ENCODE data around the gene PDCD1LG2. TPM values are rescaled to one million over a fixed set of nuclear protein-coding genes. Genes with fewer than 3 reads are reported as not detected.
A peak's percentile ranks its signal among the peaks of the same experiment; 100 is the strongest.
"Not testable (repeated sequence)": the region's sequence is repeated elsewhere in the genome, so short reads cannot be mapped to it uniquely, and the experiment has no call there.

PDCD1LG2 gene
- total RNA-seq (2014; rRNA removed; shearing (Covaris generic)): 1.1 TPM in 2 replicates

DNA sequence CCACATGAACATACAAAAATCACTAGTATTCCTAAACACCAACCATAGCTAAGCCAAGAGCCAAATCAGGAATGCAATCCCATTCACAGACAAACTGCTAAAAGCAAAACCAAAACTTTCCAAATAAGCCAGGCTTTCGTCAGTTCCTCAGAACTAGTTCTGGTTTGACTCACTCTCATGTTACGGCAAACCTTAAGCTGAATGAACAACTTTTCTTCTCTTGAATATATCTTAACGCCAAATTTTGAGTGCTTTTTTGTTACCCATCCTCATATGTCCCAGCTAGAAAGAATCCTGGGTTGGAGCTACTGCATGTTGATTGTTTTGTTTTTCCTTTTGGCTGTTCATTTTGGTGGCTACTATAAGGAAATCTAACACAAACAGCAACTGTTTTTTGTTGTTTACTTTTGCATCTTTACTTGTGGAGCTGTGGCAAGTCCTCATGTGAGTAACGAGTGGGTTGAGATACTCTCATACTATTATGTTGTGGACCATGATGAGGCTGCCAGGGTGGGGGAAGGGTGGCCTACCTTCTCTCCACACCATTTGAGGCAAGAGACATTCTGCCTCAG lies at the start of gene PDCD1LG2:
Gene PDCD1LG2, plus strand, starts transcription at position 172 of the 572 bp plus-strand sequence. CDS start 12,016 bp downstream, outside the sequence.
- DNase-seq (ENCODE audit: low spot score): peak; percentile 63

DNA sequence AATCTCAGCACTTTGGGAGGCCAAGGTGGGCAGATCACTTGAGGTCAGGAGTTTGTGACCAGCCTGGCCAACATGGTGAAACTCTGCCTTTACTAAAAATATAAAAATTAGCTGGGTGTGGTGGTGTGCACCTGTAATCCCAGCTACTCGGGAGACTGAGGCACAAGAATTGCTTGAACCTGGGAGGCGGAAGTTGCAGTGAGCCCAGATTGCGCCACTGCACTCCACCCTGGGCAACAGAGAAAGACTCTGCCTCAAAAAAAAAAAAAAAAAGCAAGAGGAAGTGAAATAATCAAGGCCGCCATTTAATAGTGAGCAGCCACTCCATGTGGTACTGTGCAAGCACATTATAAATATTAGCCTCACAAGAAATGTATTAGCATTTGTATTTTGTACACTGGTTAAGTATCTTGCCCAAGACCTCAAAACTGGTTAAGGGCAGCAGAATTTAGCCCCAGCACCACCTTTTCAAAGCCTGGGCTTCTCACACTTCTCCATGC lies 45.5 kb upstream of the PDCD1LG2 start:
- DNase-seq (ENCODE audit: low spot score): not testable (repeated sequence)

DNA sequence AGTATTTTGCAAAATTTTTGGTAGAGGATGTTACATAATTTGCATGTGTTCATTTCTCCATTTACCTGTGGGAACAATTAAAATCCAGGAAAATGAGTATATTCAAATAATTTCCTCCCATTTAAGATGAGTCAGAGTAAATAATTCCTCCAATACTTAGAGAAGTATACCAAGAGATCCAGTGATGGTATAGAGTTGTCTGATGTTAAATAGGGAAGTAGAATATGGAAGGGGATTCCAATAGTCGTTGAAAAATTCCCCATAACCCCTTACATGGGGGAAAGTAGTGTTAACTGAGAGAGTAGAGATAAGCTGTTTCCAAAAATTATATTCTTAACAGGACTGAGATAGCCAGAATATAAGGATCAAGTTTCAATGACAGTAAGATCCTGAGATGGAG lies 44.3 kb upstream of the PDCD1LG2 start:
- no peak for DNase-seq (ENCODE audit: low spot score)

DNA sequence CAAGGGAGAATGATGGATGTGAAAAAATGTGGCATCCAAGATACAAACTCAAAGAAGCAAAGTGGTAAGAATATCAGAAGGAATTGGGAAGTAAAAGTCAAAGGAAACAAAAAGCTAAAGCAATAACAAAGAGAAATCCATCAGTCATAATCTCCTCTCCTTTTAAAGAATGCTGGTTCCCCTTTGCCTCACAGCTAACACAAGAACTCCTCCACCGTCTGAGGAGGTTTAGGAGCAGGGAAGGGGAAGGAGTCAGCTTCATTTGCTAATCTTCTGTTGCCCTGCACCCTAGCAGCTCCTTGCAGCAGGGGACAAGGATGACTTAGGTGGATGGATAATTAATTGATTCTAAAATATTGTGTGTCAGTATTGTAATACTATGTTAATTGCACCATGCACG lies 43.6 kb upstream of the PDCD1LG2 start:
- no peak for DNase-seq (ENCODE audit: low spot score)

DNA sequence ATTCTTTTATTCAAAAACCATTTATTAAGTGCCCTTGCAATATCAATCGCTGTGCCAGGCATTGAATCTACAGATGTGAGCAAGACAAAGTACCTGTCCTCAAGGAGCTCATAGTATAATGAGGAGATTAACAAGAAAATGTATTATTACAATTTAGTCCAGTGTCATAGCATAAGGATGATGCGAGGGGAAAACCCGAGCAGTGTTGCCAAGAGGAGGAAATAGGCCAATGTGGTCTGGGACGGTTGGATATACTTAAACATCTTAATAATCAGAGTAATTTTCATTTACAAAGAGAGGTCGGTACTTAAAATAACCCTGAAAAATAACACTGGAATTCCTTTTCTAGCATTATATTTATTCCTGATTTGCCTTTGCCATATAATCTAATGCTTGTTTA lies 41.5 kb upstream of the PDCD1LG2 start:
- no peak for DNase-seq (ENCODE audit: low spot score)

DNA sequence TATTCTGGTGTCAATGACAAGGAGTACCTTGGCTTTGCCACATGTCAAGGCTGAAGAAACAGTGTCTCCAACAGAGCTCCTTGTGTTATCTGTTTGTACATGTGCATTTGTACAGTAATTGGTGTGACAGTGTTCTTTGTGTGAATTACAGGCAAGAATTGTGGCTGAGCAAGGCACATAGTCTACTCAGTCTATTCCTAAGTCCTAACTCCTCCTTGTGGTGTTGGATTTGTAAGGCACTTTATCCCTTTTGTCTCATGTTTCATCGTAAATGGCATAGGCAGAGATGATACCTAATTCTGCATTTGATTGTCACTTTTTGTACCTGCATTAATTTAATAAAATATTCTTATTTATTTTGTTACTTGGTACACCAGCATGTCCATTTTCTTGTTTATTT lies 40.2 kb upstream of the PDCD1LG2 start:
- DNase-seq (ENCODE audit: low spot score): no peak

DNA sequence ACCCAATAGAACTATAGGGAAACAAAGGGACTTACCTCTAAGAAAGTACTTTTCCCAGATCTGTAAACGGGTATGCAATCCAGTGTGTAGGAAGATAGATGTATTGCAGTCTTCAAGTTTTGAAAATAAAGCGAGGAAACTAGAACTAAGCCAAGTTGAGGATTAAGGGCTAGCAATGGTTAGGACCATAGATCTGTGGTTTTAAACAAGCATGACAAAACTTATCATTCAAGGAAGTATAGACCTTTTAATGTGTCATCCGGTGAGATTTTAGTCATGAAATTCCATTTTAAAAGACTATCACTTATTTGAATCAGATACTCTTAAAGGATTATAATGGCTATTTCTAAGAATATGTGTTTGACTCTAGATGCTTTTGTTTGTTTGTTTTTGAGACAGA lies 39.5 kb upstream of the PDCD1LG2 start:
- DNase-seq (ENCODE audit: low spot score): no peak

DNA sequence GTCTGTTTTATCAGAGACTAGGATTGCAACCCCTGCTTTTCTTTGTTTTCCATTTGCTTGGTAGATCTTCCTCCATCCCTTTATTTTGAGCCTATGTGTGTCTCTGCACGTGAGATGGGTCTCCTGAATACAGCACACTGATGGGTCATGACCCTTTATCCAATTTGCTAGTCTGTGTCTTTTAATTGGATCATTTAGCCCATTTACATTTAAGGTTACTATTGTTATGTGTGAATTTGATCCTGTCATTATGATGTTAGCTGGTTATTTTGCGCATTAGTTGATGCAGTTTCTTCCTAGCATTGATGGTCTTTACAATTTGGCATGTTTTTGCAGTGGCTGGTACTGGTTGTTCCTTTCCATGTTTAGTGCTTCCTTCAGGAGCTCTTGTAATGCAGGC lies 34.7 kb upstream of the PDCD1LG2 start:
- not testable (repeated sequence) for DNase-seq (ENCODE audit: low spot score)

DNA sequence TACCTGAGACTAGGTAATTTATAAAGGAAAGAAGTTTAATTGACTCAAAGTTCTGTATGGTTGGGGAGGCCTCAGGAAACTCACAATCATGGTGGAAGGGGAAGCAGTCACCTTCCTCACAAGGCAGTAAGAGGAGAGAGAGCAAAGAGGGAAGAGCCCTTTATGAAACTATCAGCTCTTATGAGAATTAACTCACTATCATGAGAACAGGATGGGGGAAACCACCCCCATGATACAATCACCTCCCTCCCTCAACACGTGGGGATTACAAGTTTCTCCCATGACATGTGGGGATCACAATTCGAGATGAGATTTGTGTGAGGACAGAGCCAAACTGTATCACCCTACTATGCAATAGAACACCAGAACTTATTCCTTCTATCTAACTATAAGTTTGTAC lies 32.1 kb upstream of the PDCD1LG2 start:
- DNase-seq (ENCODE audit: low spot score): no peak

DNA sequence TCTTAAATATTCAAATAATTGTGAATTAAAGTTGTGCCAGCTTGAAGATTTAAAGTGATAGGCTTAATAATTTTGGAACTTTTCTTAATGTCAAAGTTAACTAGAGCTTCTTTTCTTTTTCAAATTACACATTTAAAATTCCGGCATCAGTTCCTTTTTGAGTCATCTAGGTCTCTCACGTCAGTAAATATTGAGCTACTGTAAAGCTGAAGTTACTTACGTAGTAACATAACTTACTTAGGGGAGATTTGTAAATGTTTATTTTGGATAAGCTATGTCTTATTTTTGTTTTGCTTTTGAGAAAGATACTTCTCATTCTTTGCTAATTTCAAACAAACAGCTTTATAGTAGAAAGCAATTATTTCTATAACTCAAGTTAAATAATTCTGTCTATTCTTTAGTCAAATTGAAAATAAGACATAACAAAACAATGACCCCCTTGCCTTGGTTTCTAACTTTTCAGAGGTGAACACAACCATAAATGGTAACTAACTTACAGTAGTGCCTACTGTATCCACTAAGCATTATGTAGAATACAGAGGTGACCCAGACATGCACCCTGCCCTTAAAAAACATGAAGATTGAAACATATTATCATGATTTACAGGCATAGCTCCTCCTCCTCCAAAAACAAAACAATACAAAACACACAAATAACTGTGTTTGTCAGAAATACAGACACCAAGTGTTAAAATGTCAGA lies 30.2 kb upstream of the PDCD1LG2 start:
- DNase-seq (ENCODE audit: low spot score): no peak

DNA sequence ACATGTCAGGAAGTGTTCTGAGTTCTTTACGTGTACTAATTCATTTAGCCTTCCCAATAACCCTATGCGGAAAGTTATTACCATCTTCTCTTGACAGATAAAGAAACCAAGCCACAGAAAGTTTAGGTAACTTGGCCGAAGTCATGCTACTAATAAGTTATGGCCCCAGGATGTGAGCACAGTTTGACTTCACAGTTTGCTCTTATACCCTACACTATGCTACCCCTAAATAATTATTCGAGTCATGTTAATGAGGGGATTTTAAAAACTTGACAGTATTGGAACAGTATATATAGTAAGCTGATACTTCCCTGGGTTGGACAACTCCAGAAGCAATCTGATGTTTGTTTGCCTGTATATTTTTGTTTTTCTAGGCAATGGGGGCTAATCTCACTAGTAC lies 29.4 kb upstream of the PDCD1LG2 start:
- no peak for DNase-seq (ENCODE audit: low spot score)

DNA sequence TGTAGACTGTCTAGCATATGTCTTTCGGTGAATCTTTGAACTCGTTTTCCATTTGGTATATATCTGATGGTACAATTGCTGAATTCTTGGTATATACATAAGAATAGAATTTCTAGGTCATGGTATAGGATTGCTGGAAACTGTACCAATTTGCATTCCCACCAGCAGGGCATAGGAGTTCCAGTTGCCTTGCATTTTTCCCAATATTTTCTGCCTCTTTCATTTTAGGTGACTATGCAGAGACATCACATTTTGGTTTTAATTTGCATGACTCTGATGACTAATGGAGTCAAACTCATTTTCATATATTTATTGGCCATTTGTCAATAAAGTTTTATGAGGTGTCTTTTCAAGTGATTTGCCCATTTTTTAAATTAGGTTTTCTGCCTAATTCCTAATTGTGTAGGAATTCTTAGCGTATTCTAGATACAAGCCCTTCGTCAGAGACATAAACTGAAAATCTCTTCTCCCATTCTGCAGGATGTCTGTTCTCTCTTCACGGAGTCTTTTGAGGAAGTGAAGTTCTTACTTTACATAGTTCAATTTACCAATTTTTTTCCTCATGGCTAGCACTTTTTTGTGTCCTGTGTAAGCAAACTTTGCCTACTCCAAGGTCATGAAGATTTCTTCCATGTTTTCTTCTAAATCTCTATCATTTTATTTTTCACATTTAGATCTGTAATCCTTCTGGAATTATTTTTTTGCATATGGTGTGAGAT lies 28.9 kb upstream of the PDCD1LG2 start:
- DNase-seq (ENCODE audit: low spot score): no peak

DNA sequence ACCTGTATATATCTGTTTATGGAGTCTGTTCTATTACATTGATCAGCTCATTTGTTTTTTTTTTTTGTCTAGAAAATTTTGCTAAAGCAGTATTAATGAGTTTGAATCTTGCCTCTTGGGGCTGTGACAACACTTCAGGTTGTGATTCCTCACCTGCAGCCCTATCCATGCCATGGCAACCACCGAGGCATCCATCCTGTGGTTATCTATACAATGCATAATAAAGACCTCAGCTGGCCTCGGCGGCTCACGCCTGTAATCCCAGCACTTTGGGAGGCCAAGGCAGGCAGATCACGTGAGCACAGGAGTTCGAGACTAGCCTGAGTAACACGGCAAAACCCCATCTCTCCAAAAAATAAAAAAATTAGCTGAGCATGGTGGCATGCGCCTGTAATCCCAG lies 28.1 kb upstream of the PDCD1LG2 start:
- DNase-seq (ENCODE audit: low spot score): no peak

DNA sequence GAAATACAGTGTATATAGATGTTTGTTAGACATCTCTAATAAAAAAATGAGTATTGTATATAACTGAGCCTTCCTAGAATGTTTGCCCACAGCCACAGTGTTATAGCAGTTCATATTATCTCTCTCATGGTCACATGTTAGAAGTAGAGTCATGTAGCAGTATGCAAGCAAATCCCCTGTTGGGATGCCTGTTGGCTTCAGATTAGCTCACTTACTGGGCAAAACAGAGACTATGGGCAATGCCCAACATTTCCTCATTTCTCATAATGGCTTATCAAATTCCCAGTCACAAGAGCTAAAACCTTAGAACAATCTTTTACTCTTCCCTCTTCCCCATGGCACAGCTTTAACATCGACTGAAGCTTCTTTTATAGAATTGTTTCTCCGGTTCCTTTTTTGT lies 27.0 kb upstream of the PDCD1LG2 start:
- DNase-seq (ENCODE audit: low spot score): no peak

DNA sequence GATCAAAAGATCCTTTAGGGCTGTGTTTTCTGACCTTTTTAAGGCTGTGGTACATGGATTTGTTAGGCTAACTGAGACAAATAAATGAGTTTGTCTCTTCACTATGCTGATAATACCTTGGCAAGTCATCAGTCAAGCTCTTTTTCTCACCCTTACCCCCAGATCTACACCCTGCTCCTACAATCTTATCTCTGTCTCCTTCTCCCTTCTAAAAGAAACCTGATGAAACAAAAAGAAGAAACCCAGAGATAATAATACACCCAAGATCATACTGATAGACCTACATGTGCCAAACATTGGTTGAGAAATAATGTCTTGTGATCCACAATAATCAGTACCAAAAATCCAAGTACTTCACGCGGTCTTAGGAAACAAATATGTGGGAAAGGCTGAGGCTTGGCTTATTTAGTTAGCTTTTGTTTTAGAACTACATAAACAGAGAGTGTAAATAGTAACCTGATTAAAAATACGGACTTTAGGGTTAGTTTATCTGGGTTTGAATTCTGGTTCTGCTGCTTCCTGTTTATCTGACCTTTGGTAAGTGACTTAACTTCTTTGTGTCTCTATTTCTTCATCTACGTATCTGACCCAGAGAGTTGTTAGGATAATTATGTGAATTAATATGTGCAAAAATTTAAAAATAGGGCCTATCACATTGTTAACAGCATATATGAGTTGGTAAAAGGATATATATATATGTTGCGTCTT lies 24.8 kb upstream of the PDCD1LG2 start:
- no peak for DNase-seq (ENCODE audit: low spot score)

DNA sequence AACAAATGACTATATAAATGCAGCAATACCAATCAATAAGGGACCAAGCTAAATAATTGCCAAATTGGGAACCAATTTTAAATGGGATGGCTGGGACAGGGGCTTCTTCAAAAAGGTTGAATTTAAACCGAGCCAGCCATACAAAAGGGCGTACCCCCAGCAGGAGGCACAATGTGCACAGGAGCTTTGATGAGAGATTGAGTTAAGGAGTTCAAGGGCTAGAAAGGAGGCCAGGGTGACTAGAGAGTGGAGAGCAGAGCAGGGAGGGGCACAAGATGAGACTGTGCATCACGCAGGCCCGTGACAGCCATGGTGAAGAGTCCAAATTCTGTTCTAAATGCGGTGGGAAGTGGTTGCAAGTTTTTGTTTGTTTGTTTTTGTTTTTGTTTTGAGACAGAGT lies 23.3 kb upstream of the PDCD1LG2 start:
- DNase-seq (ENCODE audit: low spot score): no peak

DNA sequence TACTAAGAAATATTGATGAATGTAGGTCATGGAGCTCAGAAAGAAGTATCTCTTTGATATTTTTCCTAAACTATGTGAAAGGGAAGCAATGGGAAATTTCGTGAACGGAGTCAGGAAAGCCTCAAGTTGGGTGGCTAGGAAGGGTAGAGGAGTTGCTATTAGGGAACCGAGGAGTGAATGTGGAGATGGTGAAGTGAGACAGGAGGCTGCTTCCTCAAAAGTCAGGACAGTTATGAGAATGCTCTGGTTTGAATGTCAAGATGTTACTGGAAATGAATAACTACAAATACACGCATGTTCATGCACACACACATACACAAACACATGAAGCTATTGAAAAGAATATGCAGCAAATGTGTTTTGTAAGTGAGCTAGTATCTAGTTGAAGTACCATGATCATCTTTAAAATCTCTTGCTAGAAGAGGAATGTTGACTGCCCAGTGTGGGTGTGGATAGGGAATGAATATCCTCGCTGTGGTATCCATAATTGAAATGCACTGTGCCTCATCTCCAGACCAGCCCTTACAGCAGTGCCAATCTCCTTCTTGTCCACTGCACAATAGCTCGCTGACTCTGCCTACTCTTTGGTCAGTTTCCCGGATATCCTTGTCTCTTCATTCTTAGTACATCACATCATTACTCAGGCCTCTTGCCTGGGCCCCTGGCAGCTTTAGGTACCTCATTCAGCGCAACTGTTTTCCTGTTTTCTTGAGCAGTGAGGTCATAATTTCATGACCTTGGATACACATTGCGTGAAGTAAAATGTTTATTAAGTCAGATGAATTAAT lies 21.9 kb upstream of the PDCD1LG2 start:
- DNase-seq (ENCODE audit: low spot score): no peak

DNA sequence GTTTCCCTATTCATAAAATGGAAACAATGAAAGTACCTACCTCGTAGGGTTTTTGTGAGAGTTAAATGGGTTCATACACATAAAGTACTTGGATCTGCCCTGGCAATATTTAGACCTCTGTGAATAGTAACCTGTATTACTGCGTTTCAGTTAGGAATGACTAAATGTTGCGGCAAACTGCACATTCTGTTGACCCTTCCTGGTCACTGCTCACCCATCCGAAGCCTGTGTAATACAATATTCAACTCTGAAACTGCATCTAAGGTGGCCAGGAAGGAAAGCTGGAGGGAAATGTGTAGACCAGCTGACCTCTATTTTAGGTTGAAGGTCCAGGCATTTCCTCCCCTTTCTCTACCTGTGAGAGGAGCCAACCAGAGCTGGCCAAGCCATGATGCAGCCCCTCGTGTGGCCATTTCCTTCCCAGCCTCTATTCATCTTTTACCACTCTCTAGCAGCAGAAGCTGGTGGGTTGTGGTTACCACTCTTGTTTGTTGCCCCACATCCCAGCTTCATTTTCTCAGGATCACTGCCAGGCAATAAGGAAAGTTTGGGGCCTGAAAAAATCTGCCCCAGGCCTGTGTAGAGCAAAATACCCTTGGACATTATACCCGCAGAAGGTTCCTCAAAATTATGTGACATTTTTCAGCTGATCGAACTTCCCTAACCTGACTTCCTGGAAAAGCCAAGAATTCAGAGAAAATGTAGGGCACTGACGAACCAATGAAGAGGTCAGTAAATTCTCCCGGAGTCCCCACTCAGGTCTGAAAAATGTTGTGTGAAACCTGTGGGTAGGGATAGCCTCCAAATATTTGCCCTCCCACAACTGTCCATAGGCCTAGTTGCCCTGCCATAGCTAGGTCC lies 20.5 kb upstream of the PDCD1LG2 start:
- no peak for DNase-seq (ENCODE audit: low spot score)

DNA sequence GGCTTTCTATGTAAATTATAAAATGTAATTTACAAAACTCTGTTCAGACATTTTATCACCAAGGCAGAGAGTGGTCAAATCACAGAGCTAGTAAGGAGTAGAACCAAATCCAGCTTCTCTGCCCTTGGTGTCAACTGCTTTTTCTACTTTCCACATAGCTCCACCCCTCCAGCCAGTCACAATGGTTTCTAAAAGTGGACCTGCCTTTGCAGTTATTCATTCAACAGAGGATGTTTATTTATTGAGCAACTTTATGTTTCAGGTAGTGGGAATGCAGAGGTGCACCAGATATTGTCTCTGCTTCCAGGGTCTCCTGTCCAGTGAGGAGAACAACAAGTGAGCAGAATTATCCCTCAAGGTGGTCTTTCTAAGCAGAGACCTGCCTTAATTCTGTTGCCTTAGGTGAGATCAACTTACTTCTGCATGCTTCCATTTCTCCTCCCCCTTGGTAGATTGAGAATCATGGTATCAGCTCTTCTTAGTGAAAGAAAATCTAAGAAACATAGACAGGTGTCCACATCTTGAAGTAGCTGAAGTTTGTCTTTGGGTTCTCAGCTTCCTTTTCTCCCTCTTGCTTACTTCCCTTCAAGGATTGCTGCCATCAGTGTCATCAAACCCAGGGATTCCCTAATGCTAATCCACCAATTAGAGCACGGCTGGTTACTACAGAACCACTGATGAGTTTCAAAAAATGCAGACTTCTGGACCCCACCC lies 17.2 kb upstream of the PDCD1LG2 start:
- DNase-seq (ENCODE audit: low spot score): no peak
